Measurements from ENCODE around the gene HOXA6. TPM values are rescaled to one million over a fixed set of nuclear protein-coding genes. Genes with fewer than 3 reads are reported as not detected.

The HOXA6 gene
- total RNA-seq, 1 experiment from 2014 or later: 12.7 TPM

- TF ChIP-seq CTCF (IDR thresholded peaks at IDR 0.05 in 2 of 3, conservative IDR thresholded peaks at IDR 0.05 in 1 of 3; ENCODE audit: borderline replicate concordance in 1 of 3, insufficient read depth in 1 of 3, low read depth in 2 of 3, low read length in 2 of 3) (no peak), SRF (IDR thresholded peaks at IDR 0.05; ENCODE audit: low read depth) (no peak), ZNF274 (IDR thresholded peaks at IDR 0.05; ENCODE audit: low read depth, low read length) (no peak)
Observed at GRCh38 chr7:27103489-27104226, 43.9 kb downstream of the HOXA6 start (continued).

- H3K4me1 ChIP-seq (ENCODE audit: control insufficient read depth in 1 of 2, insufficient read depth in 2 of 2, low read length in 2 of 2): peaks cover under 1 to 2% of the 10 kb centered on the region in 2 experiments; a peak in 3 of 4 replicates
- RAD21 ChIA-PET (ENCODE audit: low non-redundant PET in 1 of 2, low total read pairs in 2 of 2, uncharacterized antibody in 2 of 2, unreplicated experiment in 2 of 2): no interaction called here
- H3K27me3 ChIP-seq (ENCODE audit: insufficient read depth, low read length): no peaks in the 10 kb centered on the region
- no peak within 1 kb of the TSS for H3K4me3 ChIP-seq (replicated peaks in 1 of 2; ENCODE audit: low read depth in 1 of 2, low read length in 2 of 2)
- POLR2A ChIA-PET: no interaction called here
- TF ChIP-seq JUND (IDR thresholded peaks at IDR 0.05) (no peak), EGR1 (IDR thresholded peaks at IDR 0.05; ENCODE audit: low read depth) (no peak), YY1 (IDR thresholded peaks at IDR 0.05; ENCODE audit: extremely low read depth, insufficient replicate concordance, low read depth, low read length) (no peak), CEBPB (IDR thresholded peaks at IDR 0.05; ENCODE audit: low read depth) (no peak)
- H3K27ac ChIP-seq (ENCODE audit: low read depth, low read length): no peak within 1 kb of the TSS
- no peak within 1 kb of the TSS for H2AFZ ChIP-seq (ENCODE audit: low read depth, low read length, poor library complexity, severe bottlenecking)
- no peaks in the 10 kb centered on the region for H3K36me3 ChIP-seq (ENCODE audit: control insufficient read depth in 1 of 2, insufficient read depth in 2 of 2, low read length in 2 of 2)
- no peak for DNase-seq (ENCODE audit: low read depth, low spot score)
- no peak within 1 kb of the TSS for H3K9ac ChIP-seq (ENCODE audit: low read length)
- H3K4me2 ChIP-seq (ENCODE audit: low read length): no peak within 1 kb of the TSS
- H3K9me3 ChIP-seq (ENCODE audit: control insufficient read depth in 1 of 2, insufficient read depth in 1 of 2, low read depth in 1 of 2, low read length in 2 of 2): no peaks in the 10 kb centered on the region
- CTCF ChIA-PET: no interaction called here
- H4K20me1 ChIP-seq (ENCODE audit: insufficient read depth): no peaks in the 10 kb centered on the region
- no TSS peak for BruUV-seq (replicated peaks)
- intact Hi-C loops (cut with micrococcal nuclease): no loop called here
- no peaks in the 10 kb centered on the region for H3K9me2 ChIP-seq (ENCODE audit: insufficient read depth)
- H3K79me2 ChIP-seq (ENCODE audit: insufficient read depth, low read length): peaks cover 11% of the 10 kb centered on the region; the same call in 1 of the 2 replicates
- no peak for ATAC-seq
Observed at GRCh38 chr7:27102581-27103442, 44.8 kb downstream of the HOXA6 start, which contains the start of gene HOXA2. TSS of gene HOXA2 (minus strand) at chr7:27102683. CDS start at chr7:27102500, 183 bp downstream.

Data from HCT116 (cell line).